HL-60 (cell line): Measurements from ENCODE around the gene AKR1B15.

Source experiments
- DNase-seq, 2 experiments: peaks; one replicate each; pipeline ENCODE4 v3.0.0-alpha.2; 2010 to 2020; ENCODE audit warnings: low read depth in 1 of 2, low spot score in 1 of 2
- H3K27ac ChIP-seq: fragments of 250-450 bp; sonication (Bioruptor Pico); replicated peaks from 2 replicates; pipeline ENCODE4 v1.5.1; 2020; ENCODE audit warnings: mild to moderate bottlenecking, moderate library complexity
- H3K27me3 ChIP-seq: fragments of 250-450 bp; sonication (Bioruptor Pico); 2 replicates; pipeline ENCODE4 v1.5.1; 2021; ENCODE audit warnings: mild to moderate bottlenecking, moderate library complexity; ENCODE audit not compliant: insufficient read depth, poor library complexity, severe bottlenecking
- H3K4me3 ChIP-seq: replicated peaks from 2 replicates; pipeline ENCODE4 v1.5.1; 2011; ENCODE audit warnings: mild to moderate bottlenecking, control low read depth, low read length; ENCODE audit not compliant: insufficient read depth
- GABPA ChIP-seq: IDR thresholded peaks from 2 replicates; pipeline ENCODE4 v1.6.1; 2012; ENCODE audit warnings: low read depth
- POLR2AphosphoS5 ChIP-seq: IDR thresholded peaks from 2 replicates; pipeline ENCODE4 v1.6.1; 2012; ENCODE audit warnings: low read depth
- SPI1 ChIP-seq: IDR thresholded peaks from 2 replicates; pipeline ENCODE4 v1.6.1; 2012; ENCODE audit warnings: low read depth, mild to moderate bottlenecking, borderline replicate concordance
- TF ChIP-seq, protein P1 (sequence below): IDR thresholded peaks from one replicate; pipeline ENCODE4 v1.5.1; 2011; ENCODE audit warnings: low read length, control low read depth, inconsistent platforms; ENCODE audit not compliant: insufficient read depth
- TF ChIP-seq, protein P2 (sequence below): IDR thresholded peaks from 2 replicates; pipeline ENCODE4 v1.6.1; 2012; ENCODE audit warnings: low read depth; ENCODE audit not compliant: insufficient replicate concordance

The AKR1B15 gene

DNA sequence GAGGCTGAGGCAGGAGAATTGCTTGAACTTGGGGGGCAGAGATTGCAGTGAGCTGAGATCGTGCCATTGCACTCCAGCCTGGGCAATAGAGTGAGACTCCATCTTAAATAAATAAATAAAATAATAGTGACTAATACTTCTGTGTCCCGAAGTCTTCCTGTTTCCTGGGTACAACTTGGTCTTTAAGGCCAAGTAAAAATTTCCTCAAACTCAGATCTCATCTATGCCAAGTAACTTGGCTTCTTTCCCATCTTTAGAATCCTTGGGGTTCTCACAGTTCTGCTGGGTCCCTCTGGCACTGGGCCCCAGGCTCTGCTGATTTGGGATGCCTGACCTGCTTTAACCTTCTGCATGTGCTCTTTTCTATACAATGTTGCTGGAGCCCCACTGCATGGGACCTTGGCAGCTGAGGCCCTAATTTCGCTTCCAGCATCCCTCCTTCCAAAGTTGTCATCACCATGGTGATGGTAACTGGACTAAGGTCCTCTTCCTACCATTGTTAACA lies 44.2 kb upstream of the AKR1B15 start:
- DNase-seq: no peak
- TF ChIP-seq GABPA: no peak
- no peak for TF ChIP-seq SPI1
- TF ChIP-seq, protein P1, sequence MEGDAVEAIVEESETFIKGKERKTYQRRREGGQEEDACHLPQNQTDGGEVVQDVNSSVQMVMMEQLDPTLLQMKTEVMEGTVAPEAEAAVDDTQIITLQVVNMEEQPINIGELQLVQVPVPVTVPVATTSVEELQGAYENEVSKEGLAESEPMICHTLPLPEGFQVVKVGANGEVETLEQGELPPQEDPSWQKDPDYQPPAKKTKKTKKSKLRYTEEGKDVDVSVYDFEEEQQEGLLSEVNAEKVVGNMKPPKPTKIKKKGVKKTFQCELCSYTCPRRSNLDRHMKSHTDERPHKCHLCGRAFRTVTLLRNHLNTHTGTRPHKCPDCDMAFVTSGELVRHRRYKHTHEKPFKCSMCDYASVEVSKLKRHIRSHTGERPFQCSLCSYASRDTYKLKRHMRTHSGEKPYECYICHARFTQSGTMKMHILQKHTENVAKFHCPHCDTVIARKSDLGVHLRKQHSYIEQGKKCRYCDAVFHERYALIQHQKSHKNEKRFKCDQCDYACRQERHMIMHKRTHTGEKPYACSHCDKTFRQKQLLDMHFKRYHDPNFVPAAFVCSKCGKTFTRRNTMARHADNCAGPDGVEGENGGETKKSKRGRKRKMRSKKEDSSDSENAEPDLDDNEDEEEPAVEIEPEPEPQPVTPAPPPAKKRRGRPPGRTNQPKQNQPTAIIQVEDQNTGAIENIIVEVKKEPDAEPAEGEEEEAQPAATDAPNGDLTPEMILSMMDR: no peak
- TF ChIP-seq, protein P2, sequence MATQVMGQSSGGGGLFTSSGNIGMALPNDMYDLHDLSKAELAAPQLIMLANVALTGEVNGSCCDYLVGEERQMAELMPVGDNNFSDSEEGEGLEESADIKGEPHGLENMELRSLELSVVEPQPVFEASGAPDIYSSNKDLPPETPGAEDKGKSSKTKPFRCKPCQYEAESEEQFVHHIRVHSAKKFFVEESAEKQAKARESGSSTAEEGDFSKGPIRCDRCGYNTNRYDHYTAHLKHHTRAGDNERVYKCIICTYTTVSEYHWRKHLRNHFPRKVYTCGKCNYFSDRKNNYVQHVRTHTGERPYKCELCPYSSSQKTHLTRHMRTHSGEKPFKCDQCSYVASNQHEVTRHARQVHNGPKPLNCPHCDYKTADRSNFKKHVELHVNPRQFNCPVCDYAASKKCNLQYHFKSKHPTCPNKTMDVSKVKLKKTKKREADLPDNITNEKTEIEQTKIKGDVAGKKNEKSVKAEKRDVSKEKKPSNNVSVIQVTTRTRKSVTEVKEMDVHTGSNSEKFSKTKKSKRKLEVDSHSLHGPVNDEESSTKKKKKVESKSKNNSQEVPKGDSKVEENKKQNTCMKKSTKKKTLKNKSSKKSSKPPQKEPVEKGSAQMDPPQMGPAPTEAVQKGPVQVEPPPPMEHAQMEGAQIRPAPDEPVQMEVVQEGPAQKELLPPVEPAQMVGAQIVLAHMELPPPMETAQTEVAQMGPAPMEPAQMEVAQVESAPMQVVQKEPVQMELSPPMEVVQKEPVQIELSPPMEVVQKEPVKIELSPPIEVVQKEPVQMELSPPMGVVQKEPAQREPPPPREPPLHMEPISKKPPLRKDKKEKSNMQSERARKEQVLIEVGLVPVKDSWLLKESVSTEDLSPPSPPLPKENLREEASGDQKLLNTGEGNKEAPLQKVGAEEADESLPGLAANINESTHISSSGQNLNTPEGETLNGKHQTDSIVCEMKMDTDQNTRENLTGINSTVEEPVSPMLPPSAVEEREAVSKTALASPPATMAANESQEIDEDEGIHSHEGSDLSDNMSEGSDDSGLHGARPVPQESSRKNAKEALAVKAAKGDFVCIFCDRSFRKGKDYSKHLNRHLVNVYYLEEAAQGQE: no peak
- TF ChIP-seq POLR2AphosphoS5: no peak
- Histone ChIP-seq H3K4me3 (no peak overlapping the region), H3K27me3 (no peaks in the 10 kb centered on the region), H3K27ac (no peak overlapping the region)

DNA sequence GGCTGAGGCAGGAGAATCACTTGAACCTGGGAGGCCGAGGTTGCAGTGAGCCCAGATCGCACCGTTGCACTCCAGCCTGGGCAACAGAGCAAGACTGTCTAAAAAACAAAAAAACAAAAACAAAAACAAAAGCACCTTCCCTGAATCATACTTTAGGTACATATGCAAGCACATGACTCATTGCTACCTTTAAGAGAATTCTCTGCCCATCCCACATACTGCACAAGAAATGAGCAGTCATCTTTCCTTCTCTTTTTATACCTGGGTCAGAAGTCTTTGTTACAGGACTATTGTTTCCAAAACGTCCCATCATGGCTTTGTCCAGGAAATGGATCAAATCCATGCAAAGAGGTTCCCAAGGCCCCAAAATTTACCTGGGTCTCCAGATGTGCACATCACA lies 43.1 kb upstream of the AKR1B15 start:
- Histone ChIP-seq H3K27me3 (no peaks in the 10 kb centered on the region), H3K27ac (no peak overlapping the region), H3K4me3 (no peak overlapping the region)
- DNase-seq: no peak
- TF ChIP-seq POLR2AphosphoS5: no peak
- TF ChIP-seq, protein P1: no peak
- TF ChIP-seq SPI1: no peak
- no peak for TF ChIP-seq GABPA
- TF ChIP-seq, protein P2: no peak

DNA sequence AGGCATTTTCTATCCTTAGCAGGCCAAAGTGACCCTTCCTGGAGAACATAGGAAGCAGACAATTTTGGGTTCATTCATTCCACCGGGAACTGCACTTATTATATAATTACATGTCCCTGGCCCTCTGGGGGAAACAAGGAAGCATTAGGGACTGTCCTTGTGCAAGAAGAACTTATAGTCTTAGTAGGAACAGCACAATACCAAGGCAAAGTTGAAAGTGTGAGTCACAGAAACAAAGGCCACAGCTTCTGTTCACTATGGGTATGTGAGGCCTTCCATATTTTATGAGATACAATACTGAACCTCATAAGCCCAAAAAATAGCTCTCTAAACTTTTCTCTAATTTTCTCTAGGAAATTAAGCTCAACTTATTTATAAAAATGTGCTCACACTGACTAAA lies 39.9 kb upstream of the AKR1B15 start:
- TF ChIP-seq SPI1 (no peak), POLR2AphosphoS5 (no peak), GABPA (no peak)
- TF ChIP-seq, protein P2: no peak
- TF ChIP-seq, protein P1: no peak
- Histone ChIP-seq H3K27me3 (no peaks in the 10 kb centered on the region), H3K27ac (no peak overlapping the region), H3K4me3 (no peak overlapping the region)
- no peak for DNase-seq
